GM18868 (cell line): ENCODE results near the gene ATXN1.

ENCODE experiments used
- ATAC-seq: cut with Tn5 transposase; IDR thresholded peaks from one replicate; pipeline ENCODE4 v1.9.1; 2021; ENCODE audit warnings: mild to moderate bottlenecking, moderate library complexity; ENCODE audit not compliant: unreplicated experiment

Gene ATXN1

GRCh38 chr6:16591396-16592222, 169.7 kb downstream of the ATXN1 start:
- peak; percentile 73 for ATAC-seq

DNA sequence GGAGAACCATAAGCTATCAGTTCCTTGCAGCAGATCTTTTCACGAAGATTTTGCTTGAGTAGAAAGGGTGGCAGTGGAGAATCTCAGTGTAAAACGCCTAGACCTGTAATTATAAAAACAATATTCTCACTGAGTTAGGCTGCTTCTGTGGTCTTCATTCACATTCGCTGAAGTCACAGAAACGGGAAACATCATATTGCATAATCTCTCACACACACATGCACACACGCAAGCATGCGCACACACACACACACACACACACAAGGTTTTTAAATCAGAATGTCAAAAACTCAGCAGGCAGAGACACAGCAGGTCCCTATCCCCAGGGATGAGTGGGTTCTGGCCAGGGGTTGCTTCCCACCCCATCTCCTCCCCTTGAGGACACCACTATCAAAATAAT, 175.5 kb downstream of the ATXN1 start:
- ATAC-seq = no peak

- no peak for ATAC-seq
These were observed 178.0 kb downstream of the ATXN1 start for GRCh38 chr6:16583144-16583762.

- no peak for ATAC-seq
These were observed 178.7 kb downstream of the ATXN1 start for GRCh38 chr6:16582446-16583143.

DNA sequence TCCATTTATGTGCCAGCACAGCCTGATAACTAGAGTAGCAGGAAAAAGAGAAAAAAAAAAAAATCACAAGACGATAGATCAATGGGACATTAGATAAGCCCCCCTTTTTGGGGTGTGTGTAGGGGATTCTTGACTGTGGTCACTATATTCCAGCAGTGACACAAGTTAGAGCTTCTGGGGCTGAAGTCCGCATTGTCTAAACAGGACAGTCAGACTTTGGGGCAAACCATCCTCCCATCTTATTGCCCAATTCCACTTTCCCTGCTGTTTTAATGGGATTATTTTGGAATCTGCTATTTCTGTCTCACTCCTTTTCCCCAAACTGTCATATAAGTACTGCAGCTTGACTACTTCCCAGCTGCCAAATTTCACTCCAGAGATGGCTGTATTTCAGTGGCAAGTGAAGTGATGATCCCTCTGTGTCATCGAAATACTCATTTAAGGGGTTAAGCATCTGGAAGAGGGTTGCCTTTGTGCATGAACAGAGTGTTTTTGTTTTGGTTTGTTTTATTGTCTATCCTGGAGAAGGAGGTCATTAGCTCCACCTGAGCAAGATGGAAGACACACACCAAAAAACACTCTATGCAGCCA, 182.5 kb downstream of the ATXN1 start:
- no peak for ATAC-seq

DNA sequence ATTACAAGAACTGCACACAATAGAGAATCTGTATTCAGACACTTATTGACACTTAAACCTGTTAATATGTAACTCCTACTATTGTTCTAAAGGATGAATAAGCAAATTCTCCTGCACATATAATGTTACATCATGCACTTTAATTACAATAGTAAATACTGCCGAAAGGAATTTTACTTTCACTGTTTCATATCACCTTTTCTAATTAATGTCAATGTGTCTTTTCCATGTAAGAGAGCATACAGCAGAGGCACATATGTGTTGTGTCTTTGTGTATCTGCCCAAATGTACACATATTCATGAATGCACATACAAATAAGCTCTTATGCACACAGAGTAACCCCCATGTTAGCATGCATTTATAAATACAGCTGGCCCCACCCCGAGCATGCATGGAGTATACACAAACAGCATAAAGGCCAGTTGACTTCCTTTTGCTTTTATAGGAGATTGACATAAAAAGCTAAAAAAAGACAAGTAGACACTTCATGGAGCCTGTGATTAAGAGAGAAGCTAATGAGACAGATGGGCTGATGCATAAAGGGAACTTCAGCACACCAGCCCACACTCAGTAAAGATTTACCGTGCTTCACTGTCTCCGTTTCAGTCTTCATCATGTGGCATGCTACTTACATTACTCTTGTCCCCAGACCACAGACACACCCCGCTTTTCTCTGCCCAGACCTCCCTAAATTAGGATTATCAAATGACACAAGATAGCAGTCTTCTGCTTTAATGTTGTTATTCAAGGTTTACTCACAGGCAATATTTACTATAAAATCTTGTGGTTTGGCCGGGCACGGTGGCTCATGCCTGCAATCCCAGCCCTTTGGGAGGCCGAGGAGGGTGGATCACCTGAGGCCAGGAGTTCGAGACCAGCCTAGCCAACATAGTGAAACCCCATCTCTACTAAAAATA, 184.6 kb downstream of the ATXN1 start:
- peak; percentile 96 for ATAC-seq

- no peak for ATAC-seq
These were observed 185.6 kb downstream of the ATXN1 start for GRCh38 chr6:16575655-16576054.

GRCh38 chr6:16572943-16573342, 188.3 kb downstream of the ATXN1 start:
- ATAC-seq = no peak

GRCh38 chr6:16572317-16572716, 188.9 kb downstream of the ATXN1 start:
- no peak for ATAC-seq

DNA sequence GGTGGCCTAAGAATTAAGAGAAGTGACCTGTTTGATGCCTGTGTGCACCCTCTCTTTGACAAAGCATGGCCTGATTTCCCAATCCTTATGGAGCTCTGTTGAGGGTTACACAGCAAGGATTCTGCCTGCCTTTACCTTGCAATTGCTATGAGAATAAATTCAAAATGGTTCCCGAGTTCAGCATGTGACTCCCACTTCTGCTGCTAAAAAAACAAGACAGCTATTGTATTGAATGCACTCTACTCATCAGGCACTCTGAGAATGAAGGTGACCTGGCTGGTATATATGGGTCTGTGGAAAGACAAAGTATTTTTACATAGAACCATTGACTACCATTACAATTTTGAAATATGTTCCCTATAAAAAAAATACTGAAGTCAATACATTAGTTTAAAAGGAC, 190.3 kb downstream of the ATXN1 start:
- no peak for ATAC-seq

DNA sequence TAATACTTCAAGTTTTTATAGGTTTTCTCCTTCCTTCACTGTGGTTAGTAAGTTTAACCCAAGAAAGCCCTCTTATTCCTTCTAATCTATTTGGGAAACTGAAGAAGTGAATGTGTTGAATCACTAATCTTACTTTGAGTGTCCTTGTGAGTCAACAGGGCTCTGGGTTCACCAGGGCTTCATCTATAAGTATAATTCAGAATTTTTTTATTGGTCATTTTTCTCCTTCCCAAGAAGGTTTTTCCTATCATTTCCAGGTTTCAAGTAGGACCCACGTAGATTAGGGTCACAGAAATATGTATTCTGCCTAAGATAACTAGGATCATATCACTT, 191.1 kb downstream of the ATXN1 start:
- no peak for ATAC-seq

DNA sequence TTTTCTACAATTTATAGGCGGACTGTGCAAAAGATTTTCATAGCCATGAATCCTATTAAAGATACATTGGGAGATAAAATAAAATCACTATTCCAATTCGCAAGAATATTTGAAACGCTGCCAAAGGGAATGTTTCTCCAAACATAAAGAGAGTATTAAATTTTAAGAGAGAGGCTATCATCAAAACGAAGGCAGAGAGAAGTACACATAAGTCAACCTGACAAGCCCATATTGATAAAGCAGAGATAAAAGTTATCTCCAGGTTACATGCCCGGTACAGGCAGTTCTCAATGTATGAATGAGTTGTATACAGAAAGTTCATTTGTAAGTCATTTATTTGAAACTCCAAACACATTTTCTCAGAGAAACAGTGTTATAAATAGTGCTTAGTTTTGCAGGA, 193.1 kb downstream of the ATXN1 start:
- no peak for ATAC-seq

GRCh38 chr6:16567071-16567470, 194.2 kb downstream of the ATXN1 start:
- ATAC-seq = no peak

- no peak for ATAC-seq
These were observed 196.8 kb downstream of the ATXN1 start for GRCh38 chr6:16564436-16564835.

DNA sequence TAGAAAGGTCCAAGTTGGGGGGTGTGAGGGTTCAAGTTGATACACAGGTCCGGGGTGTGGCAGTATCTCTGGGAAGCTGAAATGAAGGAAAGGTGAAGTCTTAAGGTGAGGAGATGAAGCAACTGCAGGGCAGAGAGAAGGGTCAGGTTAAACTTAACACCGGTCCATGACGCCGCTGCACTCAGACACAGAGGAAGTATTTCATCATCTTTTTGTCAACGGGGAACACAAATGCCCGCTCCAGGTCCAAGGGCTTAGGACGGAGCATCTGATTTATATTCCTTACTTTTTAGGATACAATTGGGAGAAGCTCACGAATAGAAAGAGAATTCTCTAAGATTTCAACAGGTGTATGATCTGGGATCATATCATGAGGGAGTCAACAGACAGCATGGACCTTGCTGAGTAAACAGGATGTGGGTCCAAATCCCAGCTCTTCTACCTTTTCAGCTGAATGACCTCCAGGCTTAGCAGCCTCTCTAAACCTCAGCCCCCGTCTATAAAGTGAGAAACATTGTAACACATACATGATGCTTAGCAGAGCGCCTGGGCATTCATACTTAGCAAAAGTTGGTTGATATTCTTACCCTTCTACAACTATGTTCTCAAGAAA, 197.5 kb downstream of the ATXN1 start:
- no peak for ATAC-seq

DNA sequence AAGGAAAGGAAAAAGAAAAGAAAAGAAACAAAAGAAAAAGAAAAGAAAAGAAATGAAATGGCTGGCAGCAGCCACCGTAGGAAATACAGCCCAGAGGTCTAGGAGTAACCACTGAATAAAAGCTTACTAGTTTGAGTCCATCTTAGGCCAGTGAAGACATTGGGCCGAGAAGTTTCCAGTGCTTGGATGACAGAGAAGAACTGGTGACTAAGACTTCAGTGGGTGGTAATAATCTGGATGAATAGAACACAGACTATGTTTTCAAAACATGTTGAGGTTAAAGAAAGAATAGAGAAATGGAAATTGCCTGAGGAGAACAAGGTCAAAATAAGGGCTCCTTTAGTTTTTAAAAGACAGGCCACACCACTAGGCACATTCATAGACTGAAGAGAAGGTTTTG, 198.8 kb downstream of the ATXN1 start:
- no peak for ATAC-seq

DNA sequence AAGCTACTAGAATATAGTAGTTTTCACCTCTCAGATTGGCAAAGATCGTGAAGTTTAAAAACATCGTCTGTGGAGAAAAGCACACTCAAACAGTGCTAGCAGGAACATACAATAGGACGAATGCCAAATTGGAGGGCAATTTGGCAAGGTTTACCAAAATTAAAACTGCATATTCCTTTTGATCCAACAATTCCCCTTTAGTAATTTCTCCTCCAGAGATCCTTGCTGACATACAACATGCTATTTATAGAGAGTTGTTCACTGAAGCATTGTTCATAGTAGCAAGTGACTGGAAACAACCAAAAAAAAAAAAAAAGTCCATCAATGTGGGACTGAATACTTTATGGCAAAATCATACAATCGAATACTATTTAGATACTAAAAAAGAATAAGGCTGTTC, 202.2 kb downstream of the ATXN1 start:
- ATAC-seq = no peak

DNA sequence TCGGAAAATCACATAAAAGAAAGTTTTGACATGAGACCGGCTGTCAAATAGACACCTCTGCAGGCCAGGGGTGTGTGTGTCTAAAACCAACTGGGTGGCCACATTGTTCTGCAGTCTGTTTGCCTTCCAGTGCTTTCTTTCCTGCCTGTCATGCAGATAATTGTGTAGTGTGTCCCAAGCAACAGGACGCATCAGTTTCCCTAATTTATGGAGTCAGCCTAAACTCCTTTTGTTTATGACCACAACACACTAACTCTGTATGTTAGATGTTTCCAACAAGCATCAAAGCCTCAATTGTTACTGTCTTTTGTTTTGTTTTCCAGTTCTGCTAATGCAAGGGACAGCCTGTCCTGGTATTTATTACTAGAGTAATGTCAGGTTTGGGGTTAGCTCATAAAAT, 205.7 kb downstream of the ATXN1 start:
- no peak for ATAC-seq

DNA sequence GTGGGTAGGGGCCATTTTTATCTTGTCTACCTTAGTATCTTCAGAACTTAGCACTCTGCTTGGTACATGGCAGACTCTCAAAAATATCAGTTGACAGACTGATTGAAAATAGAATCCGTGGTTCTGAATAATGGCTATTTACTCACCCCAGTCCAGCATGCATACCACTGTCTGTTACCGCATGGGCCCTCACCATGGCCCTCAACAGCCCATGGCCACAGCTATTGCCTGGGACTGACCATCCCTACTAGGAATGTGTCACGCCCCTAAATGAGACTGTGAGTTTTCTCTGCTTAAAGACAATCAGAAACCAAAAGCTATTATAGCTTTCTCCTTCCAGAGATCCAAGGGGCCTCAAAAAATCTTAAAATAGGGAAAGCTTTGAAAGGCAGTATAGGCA, 207.7 kb downstream of the ATXN1 start:
- no peak for ATAC-seq

- no peak for ATAC-seq
These were observed 209.8 kb downstream of the ATXN1 start for GRCh38 chr6:16551466-16551865.
